GM19372 (cell line): Measurements from ENCODE around the gene ZNF146.
"Not testable (repeated sequence)": the region's sequence is repeated elsewhere in the genome, so short reads cannot be mapped to it uniquely, and the experiment has no call there.

ENCODE experiments used
- ATAC-seq: cut with Tn5 transposase; IDR thresholded peaks from one replicate; pipeline ENCODE4 v1.9.1; 2021; ENCODE audit warnings: mild to moderate bottlenecking, low read depth, moderate library complexity; ENCODE audit not compliant: unreplicated experiment

The ZNF146 gene

GRCh38 chr19:36214386-36215275 is at the start of gene ZNF146, which contains the start of gene ZNF565:
Gene ZNF146, plus strand, starts transcription at chr19:36215106. Its CDS starts 21,335 bp downstream, at chr19:36236441.
Gene ZNF565, minus strand, starts transcription at chr19:36214665. Its CDS starts 12,680 bp downstream, at chr19:36201985.
- ATAC-seq: peak; percentile 84

GRCh38 chr19:36169084-36169760 is 45.7 kb upstream of the ZNF146 start:
- ATAC-seq: no peak

DNA sequence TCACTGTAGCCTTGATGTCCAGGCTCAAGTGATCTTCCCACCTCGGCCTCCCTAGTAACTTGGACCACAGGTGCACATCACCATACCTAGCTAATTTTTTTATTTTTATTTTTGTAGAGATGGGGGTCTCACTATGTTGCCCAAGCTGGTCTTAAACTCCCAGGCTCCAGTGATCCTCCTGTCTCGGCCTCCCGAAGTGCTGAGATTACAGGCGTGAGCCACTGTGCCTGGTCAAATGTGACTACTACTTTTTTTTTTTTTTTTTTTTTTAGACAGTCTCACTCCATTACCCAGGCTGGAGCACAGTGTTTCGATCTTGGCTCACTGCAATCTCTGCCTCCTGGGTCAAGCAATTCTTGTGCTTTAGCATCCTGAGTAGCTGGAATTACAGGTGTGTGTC is 42.1 kb upstream of the ZNF146 start:
- ATAC-seq: no peak

- ATAC-seq: not testable (repeated sequence)
Measured at GRCh38 chr19:36173846-36174245, 41.1 kb upstream of the ZNF146 start.

DNA sequence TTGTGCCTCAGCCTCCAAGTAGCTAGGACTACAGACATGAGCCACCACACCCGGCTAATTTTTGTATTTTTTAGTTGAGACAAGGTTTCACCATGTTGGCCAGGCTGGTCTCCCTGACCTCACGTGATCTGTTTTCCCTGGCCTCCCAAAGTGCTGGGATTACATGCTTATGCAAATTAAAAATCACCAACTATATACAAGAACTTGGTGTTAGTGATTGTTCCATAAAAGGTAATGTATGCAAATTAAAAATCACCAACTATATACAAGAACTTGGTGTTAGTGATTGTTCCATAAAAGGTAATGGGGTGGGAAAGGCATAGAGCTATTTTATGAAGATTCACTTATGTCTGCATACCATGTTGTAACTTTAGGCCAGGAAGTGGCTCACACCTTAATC is 35.8 kb upstream of the ZNF146 start:
- not testable (repeated sequence) for ATAC-seq

GRCh38 chr19:36182612-36183244 is 32.2 kb upstream of the ZNF146 start:
- ATAC-seq: no peak

DNA sequence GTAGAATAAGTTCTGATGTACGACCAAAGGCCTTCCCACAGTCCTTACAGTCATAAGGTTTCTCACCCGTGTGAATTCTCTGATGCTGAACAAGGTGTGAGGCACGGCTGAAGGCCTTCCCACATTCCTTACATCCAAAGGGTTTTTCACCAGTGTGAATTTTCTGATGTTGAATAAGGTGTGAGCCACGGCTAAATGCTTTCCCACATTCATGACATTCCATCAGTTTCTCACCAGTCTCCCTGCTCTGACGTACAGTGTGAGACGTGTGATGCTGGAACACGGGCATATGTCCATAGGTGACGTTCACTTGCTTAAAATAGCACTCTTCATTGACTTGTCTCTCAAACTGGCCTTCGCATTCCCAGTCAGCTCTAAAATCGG is 31.7 kb upstream of the ZNF146 start:
- ATAC-seq: no peak

DNA sequence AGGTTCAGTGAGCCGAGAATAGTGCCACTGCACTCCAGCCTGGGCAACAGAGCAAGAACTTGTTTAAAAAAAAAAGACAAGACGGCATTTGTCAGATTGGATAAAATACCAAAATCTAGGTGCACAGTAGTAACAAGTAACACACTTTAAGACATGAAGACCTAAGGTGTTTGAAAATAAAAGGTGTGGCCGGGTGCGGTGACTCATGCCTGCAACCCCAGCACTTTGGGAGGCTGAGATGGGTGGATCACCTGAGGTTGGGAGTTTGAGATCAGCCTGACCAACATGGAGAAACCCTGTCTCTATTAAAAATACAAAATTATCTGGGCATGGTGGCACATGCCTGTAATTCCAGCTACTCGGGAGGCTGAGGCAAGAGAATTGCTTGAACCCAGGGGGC is 28.2 kb upstream of the ZNF146 start:
- ATAC-seq: not testable (repeated sequence)

- ATAC-seq: no peak
Measured at GRCh38 chr19:36196249-36196648, 18.7 kb upstream of the ZNF146 start.

DNA sequence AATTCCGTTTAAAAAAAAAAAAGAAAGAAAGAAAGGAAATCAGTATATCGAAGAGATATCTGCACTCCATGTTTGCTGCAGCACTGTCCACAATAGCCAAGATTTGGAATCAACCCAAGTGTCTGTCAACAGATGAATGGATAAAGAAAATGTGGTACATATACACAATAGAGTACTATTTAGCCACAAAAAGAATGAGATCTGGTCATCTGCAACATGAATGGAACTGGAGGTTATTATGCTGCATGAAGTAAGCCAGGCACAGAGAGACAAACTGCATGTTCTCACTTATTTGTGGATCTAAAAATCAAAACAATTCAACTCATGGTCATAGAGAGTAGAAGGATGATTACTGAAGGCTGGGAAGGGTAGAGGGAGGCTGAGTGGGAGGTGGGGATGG is 16.8 kb upstream of the ZNF146 start:
- no peak for ATAC-seq

- no peak for ATAC-seq
Measured at GRCh38 chr19:36201684-36202083, 13.2 kb upstream of the ZNF146 start.

GRCh38 chr19:36203293-36203692 is 11.6 kb upstream of the ZNF146 start:
- no peak for ATAC-seq

DNA sequence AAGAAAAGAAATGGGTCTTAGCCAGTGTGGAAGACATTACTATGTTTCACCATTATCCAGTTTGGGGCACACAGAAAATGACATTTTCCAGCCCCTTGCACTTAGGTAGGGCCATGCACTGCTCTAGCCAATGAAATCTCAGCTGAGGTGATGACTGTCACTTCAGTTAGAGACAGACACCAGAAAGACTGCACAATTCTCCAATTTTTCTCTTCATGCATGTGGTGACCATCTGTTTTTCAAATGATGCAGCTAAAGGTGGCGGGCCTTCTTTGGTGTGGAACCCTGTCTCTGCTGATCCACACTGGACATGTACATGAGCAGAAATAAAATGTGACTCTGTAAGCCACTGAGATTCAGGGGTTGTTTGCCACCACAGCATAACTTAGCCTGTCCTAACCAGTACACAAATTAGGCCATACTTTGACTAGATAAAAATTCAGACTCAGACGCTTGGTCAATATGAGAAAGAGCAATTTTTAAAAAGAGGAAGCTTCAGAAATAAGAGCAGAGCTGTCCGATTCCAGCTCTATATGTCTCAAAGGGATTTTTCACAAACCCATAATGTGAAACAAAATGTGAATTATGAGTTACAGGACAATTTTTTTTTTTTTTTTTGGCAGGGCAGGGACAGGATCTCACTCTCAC is 7.2 kb upstream of the ZNF146 start:
- no peak for ATAC-seq

DNA sequence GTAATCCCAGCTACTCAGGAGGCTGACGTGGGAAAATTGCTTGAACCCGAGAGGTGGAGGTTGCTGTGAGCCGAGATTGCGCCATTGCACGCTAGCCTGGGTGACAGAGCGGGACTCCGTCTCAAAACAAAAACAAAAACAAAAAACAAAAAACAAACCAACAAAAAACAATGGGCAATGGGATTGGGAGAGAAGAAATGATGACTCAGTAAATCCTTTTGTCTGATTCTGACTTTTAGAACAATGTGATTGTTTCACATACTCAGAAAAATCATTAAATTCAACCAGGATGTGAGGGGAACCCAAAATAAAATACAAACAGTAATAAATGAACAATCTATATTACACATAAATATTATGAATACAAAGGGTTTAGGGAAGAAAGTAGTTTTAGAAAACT is 5.5 kb upstream of the ZNF146 start:
- ATAC-seq: no peak

- no peak for ATAC-seq
Measured at GRCh38 chr19:36210497-36210896, 4.4 kb upstream of the ZNF146 start.

GRCh38 chr19:36212895-36213294 is 2.0 kb upstream of the ZNF146 start:
- no peak for ATAC-seq

- ATAC-seq: no peak
Measured at GRCh38 chr19:36215276-36216123, 594 bp downstream of the ZNF146 start.

- ATAC-seq: no peak
Measured at GRCh38 chr19:36221474-36221873, 6.6 kb downstream of the ZNF146 start.

DNA sequence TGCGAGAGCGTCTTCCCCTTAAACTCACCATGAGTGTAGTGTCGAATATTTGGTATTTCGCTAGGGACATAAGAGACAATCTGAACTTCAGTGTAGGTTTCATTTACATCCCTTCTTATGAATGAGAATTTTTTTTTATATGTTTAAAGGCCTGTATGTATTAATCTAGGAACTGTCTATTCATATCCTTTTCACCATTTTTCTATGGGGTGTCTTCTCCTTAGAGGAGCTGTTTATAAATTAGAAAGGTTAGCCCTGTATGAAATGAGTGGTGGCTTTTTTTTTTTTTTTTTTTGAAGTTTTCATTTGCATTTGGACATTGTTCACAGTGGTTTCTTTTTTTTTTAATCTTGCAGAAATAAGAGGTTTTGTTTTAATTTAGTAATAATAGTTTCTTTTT is 7.6 kb downstream of the ZNF146 start:
- ATAC-seq: no peak
